Measurements from ENCODE around the gene SLC17A1. TPM values are rescaled to one million over a fixed set of nuclear protein-coding genes. Genes with fewer than 3 reads are reported as not detected.

SLC17A1 gene
- total RNA-seq, 1 donor from 2014 or later: not detected

- FAIRE-seq: no peak
- H3K36me3 ChIP-seq (ENCODE audit: control insufficient read depth, insufficient read depth, low read length): no peaks in the 10 kb centered on the region
Observed at GRCh38 chr6:25748049-25748448, 83.8 kb downstream of the SLC17A1 start.

GRCh38 chr6:25747477-25747876 lies 84.4 kb downstream of the SLC17A1 start:
- FAIRE-seq (no peak), DNase-seq (ENCODE audit: low read depth) (no peak)
- TF ChIP-seq CTCF (IDR thresholded peaks at IDR 0.05; ENCODE audit: insufficient read depth, low read length, severe bottlenecking): no peak
- Histone ChIP-seq H3K27me3 (ENCODE audit: control insufficient read depth, insufficient read depth, low read length) (no peaks in the 10 kb centered on the region), H3K36me3 (ENCODE audit: control insufficient read depth, insufficient read depth, low read length) (no peaks in the 10 kb centered on the region), H3K4me3 (ENCODE audit: low read depth, low read length) (no peak overlapping the region)

More at GRCh38 chr6:25748049-25748448, 83.8 kb downstream of the SLC17A1 start:
- DNase-seq (ENCODE audit: low read depth): no peak
- TF ChIP-seq CTCF (IDR thresholded peaks at IDR 0.05; ENCODE audit: insufficient read depth, low read length, severe bottlenecking): no peak
- Histone ChIP-seq H3K27me3 (ENCODE audit: control insufficient read depth, insufficient read depth, low read length) (no peaks in the 10 kb centered on the region), H3K4me3 (ENCODE audit: low read depth, low read length) (no peak overlapping the region)

- FAIRE-seq (no peak), DNase-seq (ENCODE audit: low read depth) (no peak)
- no peak for TF ChIP-seq CTCF (IDR thresholded peaks at IDR 0.05; ENCODE audit: insufficient read depth, low read length, severe bottlenecking)
- H3K36me3 ChIP-seq (ENCODE audit: control insufficient read depth, insufficient read depth, low read length): no peaks in the 10 kb centered on the region
- H3K4me3 ChIP-seq (ENCODE audit: low read depth, low read length): no peak overlapping the region
- no peaks in the 10 kb centered on the region for H3K27me3 ChIP-seq (ENCODE audit: control insufficient read depth, insufficient read depth, low read length)
Observed at GRCh38 chr6:25746968-25747367, 84.9 kb downstream of the SLC17A1 start.

GRCh38 chr6:25745836-25746235 lies 86.0 kb downstream of the SLC17A1 start:
- DNase-seq (ENCODE audit: low read depth) (no peak), FAIRE-seq (no peak)
- no peak for TF ChIP-seq CTCF (IDR thresholded peaks at IDR 0.05; ENCODE audit: insufficient read depth, low read length, severe bottlenecking)
- no peak overlapping the region for H3K4me3 ChIP-seq (ENCODE audit: low read depth, low read length)
- H3K27me3 ChIP-seq (ENCODE audit: control insufficient read depth, insufficient read depth, low read length): no peaks in the 10 kb centered on the region
- no peaks in the 10 kb centered on the region for H3K36me3 ChIP-seq (ENCODE audit: control insufficient read depth, insufficient read depth, low read length)

- H3K27me3 ChIP-seq (ENCODE audit: control insufficient read depth, insufficient read depth, low read length): no peaks in the 10 kb centered on the region
- no peak for DNase-seq (ENCODE audit: low read depth)
- FAIRE-seq: no peak
- no peak for TF ChIP-seq CTCF (IDR thresholded peaks at IDR 0.05; ENCODE audit: insufficient read depth, low read length, severe bottlenecking)
- no peak overlapping the region for H3K4me3 ChIP-seq (ENCODE audit: low read depth, low read length)
- no peaks in the 10 kb centered on the region for H3K36me3 ChIP-seq (ENCODE audit: control insufficient read depth, insufficient read depth, low read length)
Observed at GRCh38 chr6:25743868-25744267, 88.0 kb downstream of the SLC17A1 start.

GRCh38 chr6:25735261-25735660 lies 96.6 kb downstream of the SLC17A1 start:
- Histone ChIP-seq H3K27me3 (ENCODE audit: control insufficient read depth, insufficient read depth, low read length) (no peaks in the 10 kb centered on the region), H3K36me3 (ENCODE audit: control insufficient read depth, insufficient read depth, low read length) (no peaks in the 10 kb centered on the region), H3K4me3 (ENCODE audit: low read depth, low read length) (no peak overlapping the region)
- FAIRE-seq (no peak), DNase-seq (ENCODE audit: low read depth) (no peak)
- no peak for TF ChIP-seq CTCF (IDR thresholded peaks at IDR 0.05; ENCODE audit: insufficient read depth, low read length, severe bottlenecking)

Measured in bronchial epithelial cell (primary cell).